GM10248 (cell line): Measurements from ENCODE around the gene DAGLA.

ENCODE experiments used
- CTCF ChIA-PET: fragments of 300-600 bp; sonication (Branson Sonifier 250); formaldehyde crosslinking; extraction: SDS; loops from one replicate; lab custom pipeline; 2021; ENCODE audit warnings: antibody characterized with exemption; lab: Yijun Ruan, JAX
- POLR2A ChIA-PET: fragments of 350-650 bp; sonication (Branson Sonifier 250); formaldehyde crosslinking; extraction: SDS; loops from one replicate; lab custom pipeline; 2020; ENCODE audit warnings: antibody characterized with exemption; lab: Yijun Ruan, JAX
- DNase-seq: peaks from one replicate; pipeline ENCODE4 v3.0.0; 2012; ENCODE audit errors: extremely low spot score
- TF ChIP-seq, protein P1 (sequence below): IDR thresholded peaks from 2 replicates; pipeline ENCODE4 v1.5.1; 2012; ENCODE audit warnings: mild to moderate bottlenecking, low read depth; ENCODE audit errors: extremely low read depth, missing control alignments, control extremely low read depth

Gene DAGLA

GRCh38 chr11:61744609-61745156 lies 64.5 kb downstream of the DAGLA start:
- POLR2A ChIA-PET: no interaction called here
- CTCF ChIA-PET: interaction anchor here (0.7 to 2.5 kb wide), 2 partner anchors 11 to 22 kb away, joined by 3 to 15 read pairs; no protein-coding TSS in a partner anchor
- no peak for DNase-seq
- TF ChIP-seq, protein P1, sequence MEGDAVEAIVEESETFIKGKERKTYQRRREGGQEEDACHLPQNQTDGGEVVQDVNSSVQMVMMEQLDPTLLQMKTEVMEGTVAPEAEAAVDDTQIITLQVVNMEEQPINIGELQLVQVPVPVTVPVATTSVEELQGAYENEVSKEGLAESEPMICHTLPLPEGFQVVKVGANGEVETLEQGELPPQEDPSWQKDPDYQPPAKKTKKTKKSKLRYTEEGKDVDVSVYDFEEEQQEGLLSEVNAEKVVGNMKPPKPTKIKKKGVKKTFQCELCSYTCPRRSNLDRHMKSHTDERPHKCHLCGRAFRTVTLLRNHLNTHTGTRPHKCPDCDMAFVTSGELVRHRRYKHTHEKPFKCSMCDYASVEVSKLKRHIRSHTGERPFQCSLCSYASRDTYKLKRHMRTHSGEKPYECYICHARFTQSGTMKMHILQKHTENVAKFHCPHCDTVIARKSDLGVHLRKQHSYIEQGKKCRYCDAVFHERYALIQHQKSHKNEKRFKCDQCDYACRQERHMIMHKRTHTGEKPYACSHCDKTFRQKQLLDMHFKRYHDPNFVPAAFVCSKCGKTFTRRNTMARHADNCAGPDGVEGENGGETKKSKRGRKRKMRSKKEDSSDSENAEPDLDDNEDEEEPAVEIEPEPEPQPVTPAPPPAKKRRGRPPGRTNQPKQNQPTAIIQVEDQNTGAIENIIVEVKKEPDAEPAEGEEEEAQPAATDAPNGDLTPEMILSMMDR: no peak

- TF ChIP-seq, protein P1: no peak
- POLR2A ChIA-PET: no interaction called here
- DNase-seq: no peak
- CTCF ChIA-PET: interaction anchor here (0.8 to 6.6 kb wide), 7 partner anchors 8 to 362 kb away, joined by 3 to 91 read pairs (median 27); partner anchors contain the start of genes FEN1 and TMEM258
Measured at GRCh38 chr11:61745781-61746441, 65.7 kb downstream of the DAGLA start.

GRCh38 chr11:61746442-61747191 lies 66.4 kb downstream of the DAGLA start:
- no peak for DNase-seq
- CTCF ChIA-PET: interaction anchor here (0.7 to 6.6 kb wide), 22 partner anchors 9 to 362 kb away, joined by 3 to 91 read pairs (median 6); partner anchors contain the start of genes FEN1 and TMEM258
- TF ChIP-seq, protein P1: no peak
- POLR2A ChIA-PET: no interaction called here

DNA sequence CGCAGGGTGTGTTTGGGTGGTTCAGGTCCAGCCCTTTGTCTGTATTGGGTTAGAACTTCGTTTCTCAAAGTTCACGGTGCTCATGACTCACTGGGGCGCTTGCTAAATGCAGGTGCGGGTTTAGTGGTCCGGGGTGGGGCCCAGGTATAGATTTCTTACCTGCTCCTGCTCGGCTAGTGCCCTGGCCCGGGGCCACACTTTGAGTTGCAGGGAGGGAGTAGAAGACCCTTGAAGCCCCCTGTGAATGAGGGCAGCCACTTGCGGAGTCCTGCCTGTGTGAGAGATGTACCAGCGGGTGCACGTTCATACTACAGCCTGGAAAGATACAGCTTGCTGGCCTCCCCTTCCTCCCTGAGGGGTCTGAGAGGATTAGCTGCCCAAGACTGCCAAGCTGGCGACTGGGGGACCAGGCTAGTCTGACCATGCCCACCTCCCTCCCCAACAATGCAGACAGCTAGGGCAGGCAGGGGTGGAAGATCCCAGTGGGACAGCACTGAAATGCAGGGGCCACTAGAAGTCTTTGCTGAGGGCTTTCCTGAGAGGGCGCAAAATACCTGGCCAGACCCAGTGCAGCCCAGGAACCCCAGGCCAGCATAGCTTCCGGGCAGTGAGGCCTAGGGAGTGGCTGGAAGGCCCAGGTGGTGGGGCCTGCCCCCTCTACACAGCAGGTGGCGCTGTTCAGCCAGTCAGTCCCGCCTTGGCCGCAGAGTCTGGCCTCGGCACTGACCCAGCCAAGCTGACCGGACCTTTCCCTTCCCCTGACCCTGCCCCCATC lies 67.2 kb downstream of the DAGLA start:
- TF ChIP-seq, protein P1: peak; percentile 94
- CTCF ChIA-PET: interaction anchor here (0.6 to 6.6 kb wide), 36 partner anchors 8 to 392 kb away, joined by 3 to 91 read pairs (median 6); partner anchors contain the start of genes BEST1, FEN1 and TMEM258
- peak; percentile 89 for DNase-seq

DNA sequence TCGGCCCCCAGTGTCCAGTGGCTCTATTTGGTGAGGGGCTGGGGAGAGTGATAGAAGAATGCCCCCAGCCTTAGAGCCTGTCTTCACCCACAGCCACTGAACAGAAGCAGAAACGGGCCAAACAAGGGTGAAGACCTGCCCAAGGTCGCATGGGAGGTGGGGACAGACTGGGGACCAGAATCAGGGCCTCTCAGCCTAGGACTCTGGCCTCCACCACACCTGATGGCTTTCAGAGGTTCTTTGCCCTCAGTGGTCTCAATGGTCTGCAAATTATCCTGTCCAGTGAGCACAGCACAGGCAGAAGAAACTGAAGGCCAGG lies 67.7 kb downstream of the DAGLA start:
- POLR2A ChIA-PET: no interaction called here
- TF ChIP-seq, protein P1: no peak
- no peak for DNase-seq
- CTCF ChIA-PET: interaction anchor here (0.7 to 6.6 kb wide), 28 partner anchors 8 to 391 kb away, joined by 3 to 91 read pairs (median 6); partner anchors contain the start of genes BEST1, FEN1 and TMEM258

More for the DNA sequence above, 67.2 kb downstream of the DAGLA start:
- POLR2A ChIA-PET: no interaction called here

- TF ChIP-seq, protein P1: no peak
- DNase-seq: no peak
- ChIA-PET CTCF (interaction anchor here (1.1 to 6.6 kb wide), 14 partner anchors 9 to 374 kb away, joined by 3 to 91 read pairs (median 6); partner anchors contain the start of genes FEN1, INCENP and TMEM258), POLR2A (no interaction called here)
Measured at GRCh38 chr11:61749591-61750217, 69.5 kb downstream of the DAGLA start.
